Activated T-helper 9 cell treated with anti-CD3 and anti-CD28 coated beads, Interleukin-2, amount 50 U/mL, for 16 hours (primary cell): Measurements from ENCODE around the gene C1orf35.

Experiments used
- DNase-seq: peaks from one replicate; pipeline ENCODE4 v3.0.0-alpha.2; 2020; ENCODE audit warnings: low read depth

C1orf35 gene

GRCh38 chr1:228063251-228064191, 39.6 kb downstream of the C1orf35 start:
- no peak for DNase-seq

GRCh38 chr1:228062812-228063211, 40.3 kb downstream of the C1orf35 start:
- no peak for DNase-seq

- no peak for DNase-seq
Observed at GRCh38 chr1:228062085-228062791, 40.9 kb downstream of the C1orf35 start.

- no peak for DNase-seq
Observed at GRCh38 chr1:228061411-228062084, 41.6 kb downstream of the C1orf35 start.

- no peak for DNase-seq
Observed at GRCh38 chr1:228060458-228061190, 42.5 kb downstream of the C1orf35 start.

- DNase-seq: peak; percentile 48
Observed at GRCh38 chr1:228059634-228060457, 43.3 kb downstream of the C1orf35 start.

GRCh38 chr1:228058949-228059633, 44.0 kb downstream of the C1orf35 start:
- DNase-seq: peak; percentile 25

GRCh38 chr1:228058172-228058948, 44.8 kb downstream of the C1orf35 start:
- DNase-seq: no peak
